GM19328 (cell line): ENCODE data around the gene RAD51B.

Source experiments
- ATAC-seq: cut with Tn5 transposase; IDR thresholded peaks from one replicate; pipeline ENCODE4 v1.9.1; 2021; ENCODE audit warnings: mild to moderate bottlenecking, moderate library complexity; ENCODE audit not compliant: unreplicated experiment

The RAD51B gene

DNA sequence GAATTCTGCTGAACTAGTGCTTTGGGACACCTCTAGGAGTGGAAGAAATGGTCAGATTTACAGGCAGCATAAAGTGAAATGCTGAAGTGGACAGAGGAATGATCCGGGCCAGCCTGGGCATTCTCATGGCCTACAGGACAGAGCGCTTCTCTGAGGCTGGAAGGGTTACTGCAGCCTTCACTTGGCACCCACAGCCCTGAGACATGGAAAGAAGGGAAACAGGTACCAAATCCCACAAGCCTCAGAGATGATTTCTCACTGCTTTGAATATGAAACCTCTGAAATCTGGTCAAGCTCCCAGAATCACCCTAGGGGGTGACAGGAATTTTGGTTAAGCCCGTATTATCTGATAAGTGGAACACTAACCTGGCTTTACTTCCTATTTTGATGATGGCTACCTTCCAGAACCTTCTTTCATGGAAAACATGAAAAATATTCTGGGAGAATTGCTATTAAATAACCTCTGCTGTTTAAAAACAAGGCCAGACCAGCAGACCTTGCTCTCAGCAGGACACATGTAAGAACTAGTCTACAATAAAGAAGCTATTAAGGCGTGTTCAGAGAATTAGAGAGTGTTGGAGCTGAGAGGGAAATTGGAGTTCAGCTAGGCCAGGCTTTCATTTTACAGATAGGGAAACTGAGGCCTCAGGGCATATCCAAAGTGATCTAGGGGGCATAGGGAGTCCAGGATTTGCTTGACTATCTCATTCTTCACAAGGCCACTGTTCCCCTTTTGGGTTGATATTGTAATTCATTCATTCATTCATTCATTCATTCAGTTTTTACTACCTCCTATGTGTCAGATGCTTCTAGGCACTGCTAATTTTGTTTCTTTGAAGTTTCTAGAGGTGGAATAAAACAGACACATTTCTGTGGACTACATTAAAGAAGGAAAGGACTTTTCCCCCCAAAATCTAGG, 691.8 kb downstream of the RAD51B start:
- no peak for ATAC-seq

DNA sequence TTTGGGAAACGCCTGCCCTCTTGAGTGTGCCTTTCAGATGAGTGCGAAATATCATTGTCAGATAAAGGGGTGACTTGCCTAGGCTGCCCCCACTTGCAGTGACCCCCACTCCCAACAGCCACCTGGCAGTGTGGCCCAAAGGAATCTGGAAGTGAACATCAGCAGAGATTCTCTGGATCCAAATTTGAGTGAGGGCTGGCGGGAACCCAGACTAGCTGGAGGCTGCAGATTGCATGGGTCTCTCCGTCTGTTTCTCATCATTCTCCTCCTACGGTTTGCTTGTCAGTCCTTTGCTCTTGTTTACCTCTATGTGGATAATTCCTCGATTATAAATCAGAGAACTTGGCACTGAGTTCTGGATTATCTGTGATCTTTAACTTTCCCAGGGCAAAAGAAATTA, 692.5 kb downstream of the RAD51B start:
- ATAC-seq, result no peak

DNA sequence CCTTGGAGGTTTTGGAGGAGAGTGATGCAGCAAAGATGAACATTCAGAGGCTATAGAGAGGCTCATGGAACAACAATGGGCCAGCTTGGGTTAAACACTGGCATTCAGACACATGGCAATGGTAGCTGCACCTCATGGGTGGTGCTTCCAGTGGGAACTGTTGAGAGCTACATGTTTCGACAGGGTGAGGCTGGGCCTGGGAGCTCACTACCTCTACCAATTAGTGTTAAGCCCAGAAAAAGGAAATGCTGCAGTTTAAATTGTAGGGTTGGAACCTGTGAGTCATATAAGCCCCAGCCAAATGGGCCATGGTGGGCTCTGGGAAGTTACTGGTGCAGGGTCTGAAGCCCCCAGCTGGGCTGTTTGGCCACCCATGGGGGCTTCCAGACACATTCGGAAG, 693.6 kb downstream of the RAD51B start:
- ATAC-seq, result no peak

DNA sequence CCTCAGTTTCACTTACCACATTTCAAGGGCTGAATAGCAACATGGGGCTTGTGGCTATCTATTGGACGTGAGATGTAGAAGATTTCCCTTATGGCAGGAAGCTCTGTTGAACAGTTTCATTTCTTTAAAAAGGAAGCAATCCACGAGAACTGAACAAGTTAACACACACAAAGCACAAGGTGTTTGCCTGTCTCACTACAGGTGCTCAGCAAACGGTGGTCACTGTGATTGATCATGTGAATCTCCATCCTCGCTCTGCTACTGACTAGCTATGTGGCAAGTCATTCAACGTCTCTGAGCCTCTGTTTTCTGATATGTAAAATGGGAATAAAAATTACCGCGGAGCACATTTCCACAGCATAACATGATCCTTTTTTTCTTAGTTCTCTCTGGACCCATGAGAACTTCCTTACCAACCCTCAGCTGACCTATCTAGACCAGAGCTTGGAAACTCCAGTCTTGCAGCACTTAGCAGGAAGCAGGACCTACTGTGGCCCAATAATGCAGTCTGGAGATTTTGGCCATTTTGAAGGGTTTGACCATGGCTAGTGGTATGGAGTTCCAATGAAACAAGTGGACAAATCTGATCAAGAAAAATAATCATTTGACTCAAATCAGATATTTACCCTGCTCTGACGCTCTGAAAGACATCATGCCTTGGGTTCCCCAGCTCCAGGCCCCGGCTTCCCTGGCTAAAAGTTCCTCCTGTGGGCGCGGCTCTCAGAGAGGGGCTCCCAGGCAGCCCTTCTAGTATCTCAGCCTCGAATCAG, 694.4 kb downstream of the RAD51B start:
- no peak for ATAC-seq

DNA sequence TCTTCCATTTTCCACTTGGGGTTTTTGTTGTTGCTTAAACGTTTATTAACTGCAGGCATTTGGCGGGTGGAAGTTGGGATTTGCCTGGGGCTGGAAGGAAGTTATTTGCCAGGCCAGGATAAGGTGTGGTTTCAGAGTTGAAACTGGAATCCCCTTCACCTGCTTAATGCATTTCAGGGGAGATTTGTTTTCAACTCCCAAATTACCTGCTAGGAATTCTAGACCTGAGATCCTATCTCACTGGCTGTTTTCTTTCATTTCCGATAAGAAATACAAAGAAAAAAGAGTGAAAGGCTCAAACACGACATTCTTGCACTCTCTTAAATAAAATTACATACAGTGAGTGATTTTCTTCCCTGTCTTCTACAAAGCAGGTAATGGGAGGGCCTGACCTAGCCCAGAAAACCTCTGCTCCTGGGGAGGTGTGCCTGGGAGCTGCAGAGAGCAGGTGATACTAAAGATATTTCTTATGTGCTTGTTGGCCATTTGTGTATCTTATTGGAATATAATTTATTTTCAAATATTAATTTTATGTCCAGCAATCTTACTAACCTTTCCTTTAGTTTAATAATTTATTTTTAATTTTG, 695.1 kb downstream of the RAD51B start:
- ATAC-seq, result no peak

DNA sequence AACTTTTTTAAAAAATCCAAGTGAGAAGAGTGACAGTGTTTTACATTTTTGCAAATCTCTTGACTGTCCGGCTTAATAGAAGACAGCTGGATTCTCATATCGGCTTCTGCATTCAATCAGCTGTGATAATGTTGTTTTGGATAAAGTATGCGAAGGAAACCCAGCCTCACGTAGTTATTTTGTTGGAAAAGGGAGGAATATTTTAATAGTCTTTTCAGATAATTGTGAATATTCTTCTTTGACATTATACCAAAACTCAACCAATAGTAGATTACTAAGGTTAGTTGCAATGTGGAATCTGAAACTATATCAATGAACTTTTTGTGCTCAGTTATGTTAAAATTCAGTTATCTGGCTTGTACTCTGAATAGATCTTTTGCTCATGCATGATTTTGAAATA, 696.8 kb downstream of the RAD51B start:
- no peak for ATAC-seq

DNA sequence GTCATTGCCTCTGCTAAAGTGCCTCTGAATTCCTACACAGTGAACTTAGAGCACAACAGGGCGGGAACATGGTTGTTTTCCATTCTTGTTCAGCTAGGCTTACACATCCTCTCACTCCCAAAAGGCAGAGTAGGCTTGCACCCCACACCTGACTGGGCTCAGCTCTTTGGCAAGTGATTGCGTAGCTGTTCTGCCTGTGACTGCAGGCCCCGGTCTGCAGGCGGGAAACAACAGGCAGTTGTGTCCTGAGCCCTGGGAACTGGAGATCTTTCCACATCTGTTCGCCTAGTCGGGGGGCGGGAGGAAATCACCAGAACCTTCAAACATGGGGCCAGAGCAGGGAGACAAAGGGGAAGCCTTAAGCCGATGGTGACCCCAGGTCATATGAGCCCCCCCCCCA, 698.6 kb downstream of the RAD51B start:
- ATAC-seq, result no peak

DNA sequence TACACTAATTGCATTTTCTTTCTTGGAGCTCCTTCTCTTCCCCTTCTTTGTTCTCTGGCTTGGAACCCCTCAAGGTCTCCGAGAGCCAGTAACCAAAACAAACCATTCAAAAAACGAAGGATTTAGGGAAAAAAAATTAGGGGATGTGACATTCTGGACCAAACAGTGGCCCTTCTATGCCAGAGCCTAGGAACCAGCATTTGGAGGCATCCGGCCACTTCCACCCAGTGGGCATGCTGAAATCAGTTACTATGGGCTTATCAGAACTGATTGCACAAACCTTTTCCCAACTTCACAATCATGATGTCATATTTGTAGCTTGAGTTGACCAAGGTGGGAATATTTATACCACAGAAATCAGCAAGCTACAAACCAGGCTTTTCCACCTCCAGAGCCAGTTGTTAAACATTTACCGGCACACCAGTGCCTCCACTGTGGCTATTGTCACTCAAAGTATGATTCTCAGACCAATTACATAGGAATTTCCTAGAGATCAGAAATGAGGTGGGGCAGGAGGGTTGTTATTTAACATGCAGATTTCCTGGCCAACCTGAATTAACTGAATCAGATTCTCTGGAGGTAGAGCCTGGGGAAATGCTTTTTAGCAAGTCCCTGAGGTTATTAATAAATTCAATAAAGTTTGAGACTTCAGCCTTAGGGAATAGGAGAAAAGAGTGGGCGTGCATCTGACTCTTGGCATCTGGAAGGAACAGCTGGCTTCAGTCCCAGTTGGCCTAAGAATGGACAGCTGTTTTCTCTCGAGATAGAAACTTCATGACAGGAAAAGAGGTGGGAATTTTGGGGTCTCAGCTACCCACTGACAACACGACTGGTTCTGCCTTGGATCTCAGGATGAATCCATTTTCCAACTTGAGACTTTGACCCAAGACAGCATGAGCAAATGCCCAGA, 699.4 kb downstream of the RAD51B start:
- ATAC-seq, result no peak

DNA sequence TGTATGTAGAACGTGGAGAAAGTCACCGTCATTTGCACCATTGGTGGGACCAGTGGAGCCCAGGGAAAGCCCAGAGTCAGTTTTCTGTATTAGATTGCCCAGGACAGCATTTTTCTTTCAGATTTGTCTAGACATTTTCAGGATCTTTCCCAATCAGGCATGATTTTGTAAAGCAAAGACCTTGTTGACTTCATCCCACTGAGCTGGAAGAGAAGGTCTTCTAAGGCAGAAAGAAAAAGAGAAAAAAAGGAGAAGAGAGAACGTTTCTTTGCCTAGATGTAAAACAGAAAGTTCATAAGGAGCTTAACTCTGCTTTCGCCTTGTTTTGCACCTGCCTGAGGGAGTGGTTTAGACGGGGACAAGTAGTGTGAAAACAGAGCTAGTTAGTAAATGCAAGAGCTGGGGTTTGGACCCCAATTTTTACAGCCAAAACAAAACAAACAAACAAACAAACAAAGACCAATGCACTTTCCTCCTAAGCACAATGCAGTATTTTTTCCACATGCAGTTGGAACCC, 700.1 kb downstream of the RAD51B start:
- ATAC-seq, result no peak

DNA sequence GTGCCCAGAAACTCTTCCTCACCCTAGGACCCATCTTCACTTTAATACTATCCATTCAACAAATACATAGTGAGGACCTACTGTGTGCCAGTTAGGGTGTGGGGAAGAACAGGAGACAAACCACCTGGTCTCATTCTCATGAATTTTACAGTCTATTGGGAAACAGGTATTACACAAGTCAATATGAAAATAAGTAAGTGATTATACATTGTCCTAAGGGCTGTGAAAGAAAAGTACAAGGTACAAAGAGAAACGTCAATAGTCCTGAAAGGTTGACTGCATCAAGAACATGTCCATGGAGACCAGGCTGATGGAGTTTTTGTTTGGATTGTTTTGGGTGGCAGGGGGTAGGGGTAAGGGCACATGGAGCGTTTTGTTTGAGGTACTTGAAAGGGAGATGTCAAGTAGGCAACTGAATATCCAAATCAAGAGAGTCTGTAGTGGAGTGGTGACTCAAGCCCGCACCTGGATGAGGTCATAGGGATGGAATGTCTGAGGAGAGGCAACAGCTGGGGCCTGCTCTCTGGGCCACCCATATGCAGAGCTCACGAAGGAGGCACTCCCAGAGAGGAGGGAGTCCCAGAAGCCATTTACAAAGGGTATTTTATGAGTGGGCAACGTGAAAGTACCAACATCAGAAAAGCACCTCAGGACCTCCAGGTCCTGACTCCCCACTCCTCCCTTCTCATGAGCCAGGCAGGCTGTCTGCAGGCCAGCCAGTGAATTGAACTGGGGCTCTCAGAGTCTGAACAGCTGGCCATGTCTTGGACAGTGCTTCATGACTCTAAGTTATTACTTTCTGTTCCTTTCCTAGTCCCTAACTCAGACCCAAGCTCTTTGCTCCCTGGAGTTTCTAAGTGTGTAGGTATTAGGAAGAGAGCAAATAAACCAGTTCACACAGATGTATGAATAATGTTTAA, 701.3 kb downstream of the RAD51B start:
- no peak for ATAC-seq

DNA sequence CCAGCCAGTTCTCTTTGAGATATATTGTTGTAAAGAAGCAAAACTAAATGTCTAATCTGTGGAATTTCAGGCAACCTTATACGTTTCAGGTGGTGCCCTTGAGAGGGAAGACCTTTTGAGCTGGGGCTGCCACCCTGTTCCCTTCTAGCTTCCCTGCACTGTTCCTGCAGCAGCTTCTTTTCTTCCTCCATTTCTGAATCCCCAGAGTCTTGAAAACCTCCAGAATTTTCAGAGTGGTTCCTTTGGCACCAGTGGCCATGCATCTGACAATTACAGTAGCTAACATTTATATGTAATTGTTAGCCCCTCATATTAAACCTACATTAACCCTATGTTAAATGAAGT, 702.0 kb downstream of the RAD51B start:
- no peak for ATAC-seq

DNA sequence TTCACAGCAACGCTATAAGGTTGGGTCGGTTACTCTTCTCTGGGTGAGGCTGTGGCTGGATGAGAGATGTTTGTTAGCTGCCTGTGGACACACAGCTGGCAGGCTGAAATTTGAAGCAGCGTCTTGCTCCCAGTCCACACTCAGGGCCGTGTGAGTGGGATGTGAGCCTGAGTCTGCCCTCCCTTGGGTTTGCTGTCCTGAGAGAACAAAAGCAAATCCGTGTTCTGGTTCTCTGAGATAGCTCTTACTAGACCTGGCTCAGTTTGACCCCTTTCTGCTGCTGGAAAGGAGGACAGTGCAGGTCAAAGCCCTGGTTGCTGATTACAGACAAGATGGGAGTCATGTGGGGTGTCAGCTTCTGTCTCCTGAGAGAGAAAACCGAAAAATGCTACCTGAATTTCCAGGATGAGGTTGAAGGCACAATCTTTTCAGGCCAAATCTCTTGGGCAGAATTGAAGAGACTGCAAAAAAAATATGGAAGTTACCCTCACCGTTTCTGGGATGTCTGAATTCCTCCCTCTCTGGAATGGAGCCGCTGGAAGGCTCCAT, 702.5 kb downstream of the RAD51B start:
- no peak for ATAC-seq

DNA sequence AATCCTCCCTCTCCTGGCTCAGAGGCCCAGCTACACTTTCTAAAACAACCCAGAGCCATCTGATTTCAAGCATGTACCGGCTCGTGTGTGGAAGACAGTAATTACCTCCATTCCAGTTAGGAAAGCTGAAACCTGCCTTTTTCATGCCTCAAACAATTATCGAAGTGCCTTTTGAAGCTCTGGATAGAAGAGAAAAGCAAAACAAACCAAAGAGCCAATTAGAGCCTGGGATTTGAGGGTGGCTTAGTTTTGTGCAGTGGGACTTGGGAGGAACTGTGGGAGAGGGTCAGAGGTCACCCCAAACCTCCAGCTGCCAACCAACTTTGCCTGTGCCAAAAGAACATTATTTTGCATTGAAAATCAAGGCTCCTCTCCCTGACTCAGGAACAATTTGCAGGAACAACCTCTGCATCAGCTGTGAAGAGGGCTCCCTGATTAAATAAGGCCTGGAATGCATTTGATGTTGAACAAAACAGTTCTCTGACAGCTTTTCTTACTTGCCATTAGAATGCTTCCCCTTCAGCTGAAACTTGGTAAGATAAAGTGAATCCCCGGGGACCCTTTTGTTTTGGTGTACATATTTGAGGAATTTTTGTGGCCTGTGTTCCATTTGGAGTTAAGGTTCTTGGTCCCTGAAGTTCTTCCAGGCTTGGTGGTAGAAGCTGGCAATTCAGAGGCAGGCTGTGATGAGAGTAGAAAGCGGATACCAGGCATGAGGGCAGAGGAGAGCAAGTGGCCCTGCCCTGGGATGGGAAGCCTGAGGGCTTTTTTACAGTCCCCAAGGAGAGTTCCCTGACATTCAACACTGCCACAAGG, 703.1 kb downstream of the RAD51B start:
- no peak for ATAC-seq

DNA sequence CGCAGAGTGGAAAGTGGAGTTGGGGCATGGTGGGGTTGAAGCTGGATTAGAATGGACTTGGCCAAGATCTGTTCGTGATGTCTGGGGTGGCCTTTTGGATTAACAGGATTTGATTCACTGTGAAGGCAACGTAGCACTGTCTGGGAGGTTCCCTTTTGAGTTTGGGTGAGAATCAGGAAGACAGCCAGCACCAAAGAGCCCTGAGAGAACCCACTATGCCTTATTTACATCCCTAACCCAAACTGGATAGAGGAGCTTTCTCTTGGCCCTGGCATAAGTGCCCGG, 703.7 kb downstream of the RAD51B start:
- ATAC-seq, result no peak

DNA sequence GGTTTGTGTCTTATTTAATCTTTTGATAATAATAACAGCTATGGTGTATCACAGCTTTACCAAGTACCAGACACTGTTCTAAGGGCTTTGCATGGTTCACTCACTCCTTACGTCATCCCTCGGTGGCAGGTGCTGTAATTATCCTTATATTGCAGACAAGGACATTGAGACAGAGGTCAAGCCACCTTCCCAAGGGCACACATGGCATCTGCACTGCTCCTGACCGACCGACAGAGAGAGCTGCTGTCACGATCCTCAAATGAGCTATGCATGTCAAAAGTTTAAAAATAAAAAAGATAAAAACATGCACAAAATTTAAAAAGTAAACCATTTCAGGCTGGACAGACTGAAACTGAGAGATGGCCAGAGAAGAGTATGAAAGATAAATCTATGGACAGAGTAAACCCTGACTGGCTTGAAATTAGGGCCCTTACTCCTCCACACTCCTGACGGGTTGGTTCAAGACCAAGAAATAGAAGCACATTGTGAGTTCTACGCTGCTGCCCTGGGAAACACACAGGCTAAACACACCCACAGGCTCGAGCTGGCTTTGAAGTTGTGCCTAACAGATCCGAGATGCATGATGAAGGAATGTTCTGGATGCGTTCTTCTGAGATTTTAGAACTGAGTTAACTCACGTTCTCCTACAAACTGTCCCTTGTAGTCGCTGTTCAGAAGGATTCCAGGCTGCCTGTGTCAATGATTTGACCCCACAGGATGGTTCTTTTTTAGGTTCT, 704.6 kb downstream of the RAD51B start:
- no peak for ATAC-seq

DNA sequence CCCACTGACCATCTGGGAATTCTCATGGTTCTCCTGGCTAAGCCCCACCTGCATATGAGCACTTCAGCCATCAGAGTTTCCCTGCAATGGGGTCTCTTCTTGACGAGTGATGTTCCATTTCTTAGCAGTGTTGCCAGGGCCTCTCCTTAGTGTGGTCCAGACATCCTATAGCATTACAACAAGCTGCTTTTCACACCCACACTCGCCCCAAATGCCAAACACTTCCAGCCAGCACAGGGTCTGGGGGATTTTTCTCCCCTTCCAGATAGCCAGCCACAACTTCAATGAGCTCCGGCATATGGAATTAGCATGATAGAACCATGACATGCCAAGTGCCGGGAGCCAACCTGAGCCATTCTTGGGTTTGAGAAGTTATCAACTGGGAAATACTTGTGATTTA, 705.9 kb downstream of the RAD51B start:
- no peak for ATAC-seq

DNA sequence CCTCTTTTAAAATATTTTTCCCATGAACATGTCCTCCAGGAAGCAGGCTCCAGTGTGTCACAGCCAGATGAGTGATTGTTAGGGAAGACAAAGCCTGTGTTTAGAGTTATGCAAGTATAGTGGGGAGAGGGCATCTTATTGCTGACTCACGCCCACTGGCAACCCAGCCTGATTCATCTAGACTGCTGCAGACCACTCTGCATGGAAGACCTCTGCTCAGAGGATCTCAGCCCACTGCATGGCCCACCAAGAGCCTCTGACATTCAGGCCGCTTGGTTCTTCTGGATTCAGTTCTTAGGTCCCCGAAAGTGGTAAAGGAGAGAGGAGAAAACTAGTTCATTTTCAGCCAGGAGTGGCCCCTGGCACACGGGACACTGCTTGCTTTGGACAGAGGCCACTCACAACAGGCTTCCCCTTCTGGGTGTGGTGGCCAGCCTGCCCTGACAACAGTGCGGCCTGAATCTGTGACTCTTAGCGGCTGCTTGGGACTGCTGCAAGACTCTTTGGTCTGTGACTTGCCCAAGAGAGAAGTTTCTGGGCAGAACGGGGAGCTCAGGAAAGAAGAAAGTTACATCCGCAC, 707.0 kb downstream of the RAD51B start:
- ATAC-seq, result no peak
